HEK293 (cell line): ENCODE data around the gene KRT36.

Experiments used
- GLIS1 ChIP-seq: fragments of 450-650 bp; formaldehyde crosslinking; IDR thresholded peaks from 2 replicates; pipeline ENCODE4 v1.5.1; 2016; ENCODE audit warnings: missing biosample characterization, missing genetic modification characterization
- GLIS2 ChIP-seq: fragments of 450-650 bp; formaldehyde crosslinking; IDR thresholded peaks from 2 replicates; pipeline ENCODE4 v1.5.1; 2016; ENCODE audit warnings: missing biosample characterization, missing genetic modification characterization
- KLF16 ChIP-seq: fragments of 450-650 bp; formaldehyde crosslinking; IDR thresholded peaks from 2 replicates; pipeline ENCODE4 v1.5.1; 2017; ENCODE audit warnings: missing biosample characterization, missing genetic modification characterization
- OSR2 ChIP-seq: fragments of 450-650 bp; formaldehyde crosslinking; IDR thresholded peaks from 2 replicates; pipeline ENCODE4 v1.5.1; 2016; ENCODE audit warnings: missing biosample characterization, missing genetic modification characterization
- SCRT1 ChIP-seq: fragments of 450-650 bp; formaldehyde crosslinking; IDR thresholded peaks from 2 replicates; pipeline ENCODE4 v1.5.1; 2016; ENCODE audit warnings: missing biosample characterization, missing genetic modification characterization, borderline replicate concordance
- SP7 ChIP-seq: fragments of 450-650 bp; formaldehyde crosslinking; IDR thresholded peaks from 2 replicates; pipeline ENCODE4 v1.5.1; 2016; ENCODE audit warnings: missing biosample characterization, missing genetic modification characterization
- ZBTB20 ChIP-seq: fragments of 450-650 bp; formaldehyde crosslinking; IDR thresholded peaks from 2 replicates; pipeline ENCODE4 v1.5.1; 2016; ENCODE audit warnings: missing biosample characterization, missing genetic modification characterization
- ZNF184 ChIP-seq: fragments of 450-650 bp; IDR thresholded peaks from 2 replicates; pipeline ENCODE4 v1.5.1; 2018; ENCODE audit warnings: missing biosample characterization, mild to moderate bottlenecking, missing genetic modification characterization
- ZNF366 ChIP-seq: fragments of 450-650 bp; formaldehyde crosslinking; conservative IDR thresholded peaks from 2 replicates; pipeline ENCODE4 v1.5.1; 2016; ENCODE audit warnings: missing biosample characterization, missing genetic modification characterization
- ZNF426 ChIP-seq: fragments of 450-650 bp; formaldehyde crosslinking; IDR thresholded peaks from 2 replicates; pipeline ENCODE4 v1.5.1; 2017; ENCODE audit warnings: missing biosample characterization, missing genetic modification characterization, mild to moderate bottlenecking, inconsistent platforms, moderate library complexity
- ZNF600 ChIP-seq: fragments of 450-650 bp; formaldehyde crosslinking; IDR thresholded peaks from 2 replicates; pipeline ENCODE4 v1.5.1; 2016; ENCODE audit warnings: missing biosample characterization, missing genetic modification characterization
- ZNF623 ChIP-seq: fragments of 450-650 bp; formaldehyde crosslinking; IDR thresholded peaks from 2 replicates; pipeline ENCODE4 v1.5.1; 2016; ENCODE audit warnings: missing biosample characterization, missing genetic modification characterization
- ZNF629 ChIP-seq: fragments of 450-650 bp; formaldehyde crosslinking; IDR thresholded peaks from 2 replicates; pipeline ENCODE4 v1.5.1; 2017; ENCODE audit warnings: missing biosample characterization, missing genetic modification characterization
- ZSCAN23 ChIP-seq: fragments of 450-650 bp; formaldehyde crosslinking; IDR thresholded peaks from 2 replicates; pipeline ENCODE4 v1.5.1; 2016; ENCODE audit warnings: missing biosample characterization, missing genetic modification characterization
- TF ChIP-seq, protein P1 (sequence below): fragments of 450-650 bp; formaldehyde crosslinking; IDR thresholded peaks from 2 replicates; pipeline ENCODE4 v1.5.1; 2016; ENCODE audit warnings: missing biosample characterization, missing genetic modification characterization, low read depth
- TF ChIP-seq, protein P2 (sequence below): fragments of 450-650 bp; formaldehyde crosslinking; IDR thresholded peaks from 2 replicates; pipeline ENCODE4 v1.5.1; 2016; ENCODE audit warnings: missing biosample characterization, missing genetic modification characterization
- TF ChIP-seq, protein P3 (sequence below): fragments of 450-650 bp; formaldehyde crosslinking; IDR thresholded peaks from 2 replicates; pipeline ENCODE4 v1.5.1; 2016; ENCODE audit warnings: missing biosample characterization, missing genetic modification characterization
- TF ChIP-seq, protein P4 (sequence below): fragments of 450-650 bp; formaldehyde crosslinking; IDR thresholded peaks from 2 replicates; pipeline ENCODE4 v1.5.1; 2016; ENCODE audit warnings: missing biosample characterization, missing genetic modification characterization
- TF ChIP-seq, protein P5 (sequence below): fragments of 450-650 bp; formaldehyde crosslinking; IDR thresholded peaks from 2 replicates; pipeline ENCODE4 v1.5.1; 2016; ENCODE audit warnings: missing biosample characterization, missing genetic modification characterization
- TF ChIP-seq, protein P6 (sequence below): fragments of 450-650 bp; formaldehyde crosslinking; IDR thresholded peaks from 2 replicates; pipeline ENCODE4 v1.5.1; 2016; ENCODE audit warnings: missing biosample characterization, missing genetic modification characterization, borderline replicate concordance
- TF ChIP-seq, protein P7 (sequence below): fragments of 450-650 bp; IDR thresholded peaks from 2 replicates; pipeline ENCODE4 v1.5.1; 2018; ENCODE audit warnings: missing biosample characterization, missing genetic modification characterization
- TF ChIP-seq, protein P8 (sequence below): fragments of 450-650 bp; formaldehyde crosslinking; IDR thresholded peaks from 2 replicates; pipeline ENCODE4 v1.5.1; 2016; ENCODE audit warnings: missing biosample characterization, missing genetic modification characterization
- TF ChIP-seq, protein P9 (sequence below): fragments of 450-650 bp; IDR thresholded peaks from 2 replicates; pipeline ENCODE4 v1.5.1; 2018; ENCODE audit warnings: missing biosample characterization, mild to moderate bottlenecking, missing genetic modification characterization

The KRT36 gene

DNA sequence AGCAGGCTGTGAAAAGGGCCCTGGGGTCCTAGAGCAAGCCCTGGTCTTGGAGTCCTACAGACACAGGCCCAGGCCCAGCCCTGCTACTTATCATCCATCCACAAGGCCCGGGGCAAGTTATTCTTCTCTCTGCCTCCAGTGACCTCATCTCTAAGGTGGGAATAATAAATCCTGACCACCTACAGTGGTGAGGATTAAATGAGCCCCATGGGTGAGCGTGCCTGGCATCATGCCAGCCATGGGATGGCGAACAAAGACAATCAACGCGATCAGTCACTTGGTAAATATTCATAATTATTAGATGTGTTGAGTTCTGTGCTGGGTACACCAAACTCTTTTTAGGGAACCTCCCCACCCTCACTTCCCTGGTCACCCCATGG, 23.4 kb upstream of the KRT36 start (continued):
- TF ChIP-seq, protein P1, sequence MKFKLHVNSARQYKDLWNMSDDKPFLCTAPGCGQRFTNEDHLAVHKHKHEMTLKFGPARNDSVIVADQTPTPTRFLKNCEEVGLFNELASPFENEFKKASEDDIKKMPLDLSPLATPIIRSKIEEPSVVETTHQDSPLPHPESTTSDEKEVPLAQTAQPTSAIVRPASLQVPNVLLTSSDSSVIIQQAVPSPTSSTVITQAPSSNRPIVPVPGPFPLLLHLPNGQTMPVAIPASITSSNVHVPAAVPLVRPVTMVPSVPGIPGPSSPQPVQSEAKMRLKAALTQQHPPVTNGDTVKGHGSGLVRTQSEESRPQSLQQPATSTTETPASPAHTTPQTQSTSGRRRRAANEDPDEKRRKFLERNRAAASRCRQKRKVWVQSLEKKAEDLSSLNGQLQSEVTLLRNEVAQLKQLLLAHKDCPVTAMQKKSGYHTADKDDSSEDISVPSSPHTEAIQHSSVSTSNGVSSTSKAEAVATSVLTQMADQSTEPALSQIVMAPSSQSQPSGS = peak; percentile 93
- TF ChIP-seq, protein P2, sequence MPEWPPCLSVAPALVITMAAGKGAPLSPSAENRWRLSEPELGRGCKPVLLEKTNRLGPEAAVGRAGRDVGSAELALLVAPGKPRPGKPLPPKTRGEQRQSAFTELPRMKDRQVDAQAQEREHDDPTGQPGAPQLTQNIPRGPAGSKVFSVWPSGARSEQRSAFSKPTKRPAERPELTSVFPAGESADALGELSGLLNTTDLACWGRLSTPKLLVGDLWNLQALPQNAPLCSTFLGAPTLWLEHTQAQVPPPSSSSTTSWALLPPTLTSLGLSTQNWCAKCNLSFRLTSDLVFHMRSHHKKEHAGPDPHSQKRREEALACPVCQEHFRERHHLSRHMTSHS (tag by site-specific recombination) = peak; percentile 79
- TF ChIP-seq KLF16 = 0 out of 2 replicates have a peak, but pooled peaks have one; percentile 43
- peak; percentile 60 for TF ChIP-seq GLIS2 (tag by site-specific recombination)
- TF ChIP-seq, protein P3, sequence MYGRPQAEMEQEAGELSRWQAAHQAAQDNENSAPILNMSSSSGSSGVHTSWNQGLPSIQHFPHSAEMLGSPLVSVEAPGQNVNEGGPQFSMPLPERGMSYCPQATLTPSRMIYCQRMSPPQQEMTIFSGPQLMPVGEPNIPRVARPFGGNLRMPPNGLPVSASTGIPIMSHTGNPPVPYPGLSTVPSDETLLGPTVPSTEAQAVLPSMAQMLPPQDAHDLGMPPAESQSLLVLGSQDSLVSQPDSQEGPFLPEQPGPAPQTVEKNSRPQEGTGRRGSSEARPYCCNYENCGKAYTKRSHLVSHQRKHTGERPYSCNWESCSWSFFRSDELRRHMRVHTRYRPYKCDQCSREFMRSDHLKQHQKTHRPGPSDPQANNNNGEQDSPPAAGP (tag by site-specific recombination) = peak; percentile 96
- peak; percentile 49; the same call in 1 of the 2 replicates for TF ChIP-seq ZNF600 (tag by site-specific recombination)
- peak; percentile 83 for TF ChIP-seq SP7 (tag by site-specific recombination)
- peak; percentile 96 for TF ChIP-seq GLIS1 (tag by site-specific recombination)
- TF ChIP-seq, protein P4, sequence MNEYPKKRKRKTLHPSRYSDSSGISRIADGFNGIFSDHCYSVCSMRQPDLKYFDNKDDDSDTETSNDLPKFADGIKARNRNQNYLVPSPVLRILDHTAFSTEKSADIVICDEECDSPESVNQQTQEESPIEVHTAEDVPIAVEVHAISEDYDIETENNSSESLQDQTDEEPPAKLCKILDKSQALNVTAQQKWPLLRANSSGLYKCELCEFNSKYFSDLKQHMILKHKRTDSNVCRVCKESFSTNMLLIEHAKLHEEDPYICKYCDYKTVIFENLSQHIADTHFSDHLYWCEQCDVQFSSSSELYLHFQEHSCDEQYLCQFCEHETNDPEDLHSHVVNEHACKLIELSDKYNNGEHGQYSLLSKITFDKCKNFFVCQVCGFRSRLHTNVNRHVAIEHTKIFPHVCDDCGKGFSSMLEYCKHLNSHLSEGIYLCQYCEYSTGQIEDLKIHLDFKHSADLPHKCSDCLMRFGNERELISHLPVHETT = peak; percentile 88
- TF ChIP-seq, protein P5, sequence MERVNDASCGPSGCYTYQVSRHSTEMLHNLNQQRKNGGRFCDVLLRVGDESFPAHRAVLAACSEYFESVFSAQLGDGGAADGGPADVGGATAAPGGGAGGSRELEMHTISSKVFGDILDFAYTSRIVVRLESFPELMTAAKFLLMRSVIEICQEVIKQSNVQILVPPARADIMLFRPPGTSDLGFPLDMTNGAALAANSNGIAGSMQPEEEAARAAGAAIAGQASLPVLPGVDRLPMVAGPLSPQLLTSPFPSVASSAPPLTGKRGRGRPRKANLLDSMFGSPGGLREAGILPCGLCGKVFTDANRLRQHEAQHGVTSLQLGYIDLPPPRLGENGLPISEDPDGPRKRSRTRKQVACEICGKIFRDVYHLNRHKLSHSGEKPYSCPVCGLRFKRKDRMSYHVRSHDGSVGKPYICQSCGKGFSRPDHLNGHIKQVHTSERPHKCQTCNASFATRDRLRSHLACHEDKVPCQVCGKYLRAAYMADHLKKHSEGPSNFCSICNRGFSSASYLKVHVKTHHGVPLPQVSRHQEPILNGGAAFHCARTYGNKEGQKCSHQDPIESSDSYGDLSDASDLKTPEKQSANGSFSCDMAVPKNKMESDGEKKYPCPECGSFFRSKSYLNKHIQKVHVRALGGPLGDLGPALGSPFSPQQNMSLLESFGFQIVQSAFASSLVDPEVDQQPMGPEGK (tag by site-specific recombination) = peak; percentile 79
- TF ChIP-seq, protein P6, sequence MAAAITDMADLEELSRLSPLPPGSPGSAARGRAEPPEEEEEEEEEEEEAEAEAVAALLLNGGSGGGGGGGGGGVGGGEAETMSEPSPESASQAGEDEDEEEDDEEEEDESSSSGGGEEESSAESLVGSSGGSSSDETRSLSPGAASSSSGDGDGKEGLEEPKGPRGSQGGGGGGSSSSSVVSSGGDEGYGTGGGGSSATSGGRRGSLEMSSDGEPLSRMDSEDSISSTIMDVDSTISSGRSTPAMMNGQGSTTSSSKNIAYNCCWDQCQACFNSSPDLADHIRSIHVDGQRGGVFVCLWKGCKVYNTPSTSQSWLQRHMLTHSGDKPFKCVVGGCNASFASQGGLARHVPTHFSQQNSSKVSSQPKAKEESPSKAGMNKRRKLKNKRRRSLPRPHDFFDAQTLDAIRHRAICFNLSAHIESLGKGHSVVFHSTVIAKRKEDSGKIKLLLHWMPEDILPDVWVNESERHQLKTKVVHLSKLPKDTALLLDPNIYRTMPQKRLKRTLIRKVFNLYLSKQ (tag by site-specific recombination) = no peak
- TF ChIP-seq ZNF426 (tag by site-specific recombination) = no peak
- peak; percentile 8; the same call in 1 of the 2 replicates for TF ChIP-seq ZNF623 (tag by site-specific recombination)
- TF ChIP-seq ZBTB20 (tag by site-specific recombination) = peak; percentile 86
- TF ChIP-seq, protein P7, sequence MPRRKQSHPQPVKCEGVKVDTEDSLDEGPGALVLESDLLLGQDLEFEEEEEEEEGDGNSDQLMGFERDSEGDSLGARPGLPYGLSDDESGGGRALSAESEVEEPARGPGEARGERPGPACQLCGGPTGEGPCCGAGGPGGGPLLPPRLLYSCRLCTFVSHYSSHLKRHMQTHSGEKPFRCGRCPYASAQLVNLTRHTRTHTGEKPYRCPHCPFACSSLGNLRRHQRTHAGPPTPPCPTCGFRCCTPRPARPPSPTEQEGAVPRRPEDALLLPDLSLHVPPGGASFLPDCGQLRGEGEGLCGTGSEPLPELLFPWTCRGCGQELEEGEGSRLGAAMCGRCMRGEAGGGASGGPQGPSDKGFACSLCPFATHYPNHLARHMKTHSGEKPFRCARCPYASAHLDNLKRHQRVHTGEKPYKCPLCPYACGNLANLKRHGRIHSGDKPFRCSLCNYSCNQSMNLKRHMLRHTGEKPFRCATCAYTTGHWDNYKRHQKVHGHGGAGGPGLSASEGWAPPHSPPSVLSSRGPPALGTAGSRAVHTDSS (tag by site-specific recombination) = no peak
- peak; percentile 70; the same call in 1 of the 2 replicates for TF ChIP-seq OSR2 (tag by site-specific recombination)
- TF ChIP-seq SCRT1 = no peak
- TF ChIP-seq ZSCAN23 (tag by site-specific recombination) = 0 out of 2 replicates have a peak, but pooled peaks have one; percentile 27
- TF ChIP-seq ZNF366 = peak; percentile 60
- TF ChIP-seq ZNF629 = peak; percentile 90
- TF ChIP-seq, protein P8, sequence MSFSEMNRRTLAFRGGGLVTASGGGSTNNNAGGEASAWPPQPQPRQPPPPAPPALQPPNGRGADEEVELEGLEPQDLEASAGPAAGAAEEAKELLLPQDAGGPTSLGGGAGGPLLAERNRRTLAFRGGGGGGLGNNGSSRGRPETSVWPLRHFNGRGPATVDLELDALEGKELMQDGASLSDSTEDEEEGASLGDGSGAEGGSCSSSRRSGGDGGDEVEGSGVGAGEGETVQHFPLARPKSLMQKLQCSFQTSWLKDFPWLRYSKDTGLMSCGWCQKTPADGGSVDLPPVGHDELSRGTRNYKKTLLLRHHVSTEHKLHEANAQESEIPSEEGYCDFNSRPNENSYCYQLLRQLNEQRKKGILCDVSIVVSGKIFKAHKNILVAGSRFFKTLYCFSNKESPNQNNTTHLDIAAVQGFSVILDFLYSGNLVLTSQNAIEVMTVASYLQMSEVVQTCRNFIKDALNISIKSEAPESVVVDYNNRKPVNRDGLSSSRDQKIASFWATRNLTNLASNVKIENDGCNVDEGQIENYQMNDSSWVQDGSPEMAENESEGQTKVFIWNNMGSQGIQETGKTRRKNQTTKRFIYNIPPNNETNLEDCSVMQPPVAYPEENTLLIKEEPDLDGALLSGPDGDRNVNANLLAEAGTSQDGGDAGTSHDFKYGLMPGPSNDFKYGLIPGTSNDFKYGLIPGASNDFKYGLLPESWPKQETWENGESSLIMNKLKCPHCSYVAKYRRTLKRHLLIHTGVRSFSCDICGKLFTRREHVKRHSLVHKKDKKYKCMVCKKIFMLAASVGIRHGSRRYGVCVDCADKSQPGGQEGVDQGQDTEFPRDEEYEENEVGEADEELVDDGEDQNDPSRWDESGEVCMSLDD (tag by site-specific recombination) = peak; percentile 59; the same call in 1 of the 2 replicates
- TF ChIP-seq, protein P9, sequence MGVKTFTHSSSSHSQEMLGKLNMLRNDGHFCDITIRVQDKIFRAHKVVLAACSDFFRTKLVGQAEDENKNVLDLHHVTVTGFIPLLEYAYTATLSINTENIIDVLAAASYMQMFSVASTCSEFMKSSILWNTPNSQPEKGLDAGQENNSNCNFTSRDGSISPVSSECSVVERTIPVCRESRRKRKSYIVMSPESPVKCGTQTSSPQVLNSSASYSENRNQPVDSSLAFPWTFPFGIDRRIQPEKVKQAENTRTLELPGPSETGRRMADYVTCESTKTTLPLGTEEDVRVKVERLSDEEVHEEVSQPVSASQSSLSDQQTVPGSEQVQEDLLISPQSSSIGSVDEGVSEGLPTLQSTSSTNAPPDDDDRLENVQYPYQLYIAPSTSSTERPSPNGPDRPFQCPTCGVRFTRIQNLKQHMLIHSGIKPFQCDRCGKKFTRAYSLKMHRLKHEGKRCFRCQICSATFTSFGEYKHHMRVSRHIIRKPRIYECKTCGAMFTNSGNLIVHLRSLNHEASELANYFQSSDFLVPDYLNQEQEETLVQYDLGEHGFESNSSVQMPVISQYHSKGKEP (tag by site-specific recombination) = 0 out of 2 replicates have a peak, but pooled peaks have one; percentile 13
- TF ChIP-seq ZNF184 = peak; percentile 78; the same call in 1 of the 2 replicates
